Right atrium auricular region (tissue), 2 donors: ENCODE measurements around the gene HOXB4. TPM values are rescaled to one million over a fixed set of nuclear protein-coding genes. Genes with fewer than 3 reads are reported as not detected.

ENCODE experiments used
- DNase-seq: peaks from one replicate; pipeline ENCODE4 v3.0.0-alpha.2; 2019; ENCODE audit warnings: low spot score
- H3K27ac ChIP-seq, 2 donors: fragments of 200-600 bp; sonication (generic); 1 replicate in 1 of 2; 2 replicates in 1 of 2; pipeline ENCODE4 v1.5.1; 2016 to 2019
- H3K27me3 ChIP-seq, 2 donors: fragments of 200-600 bp; sonication (generic); one replicate each; pipeline versions ENCODE4 v1.5.1 to v1.6.0; 2017 to 2019
- H3K36me3 ChIP-seq: fragments of 200-600 bp; sonication (generic); one replicate; pipeline ENCODE4 v1.5.1; 2016
- H3K4me1 ChIP-seq, 2 donors: fragments of 200-600 bp; sonication (generic); one replicate each; pipeline versions ENCODE4 v1.5.1 to v1.6.0; 2017 to 2019
- H3K4me3 ChIP-seq, 2 donors: fragments of 200-600 bp; sonication (generic); 1 replicate in 1 of 2; 2 replicates in 1 of 2; pipeline ENCODE4 v1.5.1; 2017 to 2019; ENCODE audit warnings: mild to moderate bottlenecking in 1 of 2, moderate library complexity in 1 of 2
- H3K9me3 ChIP-seq, 2 donors: fragments of 200-600 bp; sonication (generic); one replicate each; pipeline ENCODE4 v1.5.1; 2019
- CTCF ChIP-seq, 2 donors: fragments of 200-600 bp; sonication (generic); IDR thresholded peaks; one replicate each; pipeline ENCODE4 v1.5.1; 2019; ENCODE audit warnings: antibody characterized with exemption in 2 of 2
- total RNA-seq, 2 donors: library from RNA; depleted of rRNA; stranded (reverse); fragments of >200 nt; gene quantifications; one replicate each; pipeline ENCODE4 v1.1.0, GENCODE V29; 2016

HOXB4 gene
- total RNA-seq, 2 donors from 2014 or later: 0.52 to 1.0 TPM

- Histone ChIP-seq H3K9me3 (no peaks in the 10 kb centered on the region), H3K36me3 (no peaks in the 10 kb centered on the region), H3K27ac (no peak overlapping the region), H3K4me3 (peak overlapping the region in 1 of 2 donors; percentile 49), H3K4me1 (peaks cover 0 to 47% of the 10 kb centered on the region in 2 donors), H3K27me3 (peaks cover 71 to 89% of the 10 kb centered on the region in 2 donors)
- DNase-seq: no peak
- TF ChIP-seq CTCF (IDR thresholded peaks at IDR 0.05): no peak
These were observed 31.7 kb upstream of the HOXB4 start for GRCh38 chr17:48609759-48610281.

- H3K27ac ChIP-seq: no peak overlapping the region
- DNase-seq: no peak
- peaks cover 70 to 88% of the 10 kb centered on the region in 2 donors for H3K27me3 ChIP-seq
- H3K4me1 ChIP-seq: peaks cover 0 to 40% of the 10 kb centered on the region in 2 donors
- no peaks in the 10 kb centered on the region for H3K36me3 ChIP-seq
- H3K4me3 ChIP-seq: no peak overlapping the region
- no peaks in the 10 kb centered on the region for H3K9me3 ChIP-seq
- TF ChIP-seq CTCF (IDR thresholded peaks at IDR 0.05): no peak
These were observed 30.9 kb upstream of the HOXB4 start for GRCh38 chr17:48609033-48609432.

GRCh38 chr17:48608494-48608834, 30.3 kb upstream of the HOXB4 start:
- peaks cover 71 to 88% of the 10 kb centered on the region in 2 donors for H3K27me3 ChIP-seq

GRCh38 chr17:48606892-48607614, 28.9 kb upstream of the HOXB4 start:
- Histone ChIP-seq H3K4me1 (peaks cover 0 to 28% of the 10 kb centered on the region in 2 donors), H3K27me3 (peaks cover 73 to 89% of the 10 kb centered on the region in 2 donors), H3K27ac (no peak overlapping the region), H3K36me3 (no peaks in the 10 kb centered on the region), H3K4me3 (no peak overlapping the region), H3K9me3 (peaks cover 0 to 4% of the 10 kb centered on the region in 2 donors)
- TF ChIP-seq CTCF (IDR thresholded peaks at IDR 0.05): no peak
- DNase-seq: no peak

More at GRCh38 chr17:48608494-48608834, 30.3 kb upstream of the HOXB4 start:
- Histone ChIP-seq H3K36me3 (no peaks in the 10 kb centered on the region), H3K4me3 (no peak overlapping the region), H3K9me3 (no peaks in the 10 kb centered on the region), H3K27ac (no peak overlapping the region), H3K4me1 (peaks cover 0 to 35% of the 10 kb centered on the region in 2 donors)
- TF ChIP-seq CTCF (IDR thresholded peaks at IDR 0.05): no peak
- no peak for DNase-seq

- H3K9me3 ChIP-seq: peaks cover 0 to 4% of the 10 kb centered on the region in 2 donors
- H3K36me3 ChIP-seq: no peaks in the 10 kb centered on the region
- peaks cover 69 to 89% of the 10 kb centered on the region in 2 donors for H3K27me3 ChIP-seq
- TF ChIP-seq CTCF (IDR thresholded peaks at IDR 0.05): no peak
- no peak overlapping the region for H3K27ac ChIP-seq
- H3K4me1 ChIP-seq: peaks cover 0 to 22% of the 10 kb centered on the region in 2 donors
- no peak overlapping the region for H3K4me3 ChIP-seq
- no peak for DNase-seq
These were observed 28.1 kb upstream of the HOXB4 start for GRCh38 chr17:48605991-48606891.
